Left ventricle myocardium inferior (tissue), 1 donor: ENCODE data around the gene KRT25. TPM values are rescaled to one million over a fixed set of nuclear protein-coding genes. Genes with fewer than 3 reads are reported as not detected.

Source experiments
- DNase-seq: peaks from one replicate; pipeline ENCODE4 v3.0.0-alpha.2; 2020
- H3K27ac ChIP-seq: fragments of 200-600 bp; replicated peaks from 2 replicates; pipeline ENCODE4 v1.8.0; 2021
- H3K27me3 ChIP-seq: fragments of 200-600 bp; 2 replicates; pipeline ENCODE4 v1.8.0; 2021; ENCODE audit warnings: low read depth
- H3K36me3 ChIP-seq: fragments of 200-600 bp; 2 replicates; pipeline ENCODE4 v1.8.0; 2021
- H3K4me1 ChIP-seq: fragments of 200-600 bp; 2 replicates; pipeline ENCODE4 v1.8.0; 2021
- H3K4me3 ChIP-seq: fragments of 200-600 bp; 2 replicates; pipeline ENCODE4 v1.8.0; 2021; ENCODE audit warnings: mild to moderate bottlenecking, moderate library complexity
- H3K9me3 ChIP-seq: fragments of 200-600 bp; replicated peaks from 2 replicates; pipeline ENCODE4 v1.8.0; 2021
- intact Hi-C: fragments of 100-400 bp; cut with micrococcal nuclease; formaldehyde crosslinking; loops from one replicate; pipeline ENCODE4 v1.11.0; 2022
- total RNA-seq: library from RNA; stranded (reverse); fragmentation: NEBNext Ultra II Directional; extraction: Animal tissue kit (Norgen Biotek cat#: 25700); gene quantifications from one replicate; pipeline ENCODE4 v1.2.1, GENCODE V29; 2021
- TF ChIP-seq, protein P1 (sequence below): fragments of 200-600 bp; IDR thresholded peaks from 2 replicates; pipeline ENCODE4 v1.8.0; 2021; ENCODE audit warnings: antibody characterized with exemption, mild to moderate bottlenecking, borderline replicate concordance
- donor health status: DM: no; HTN: yes; CAD: no; lungs with severe emphysema.

The KRT25 gene
- total RNA-seq, 1 donor from 2014 or later: not detected

GRCh38 chr17:40735016-40735415 is 20.1 kb downstream of the KRT25 start:
- no peak overlapping the region for H3K27ac ChIP-seq
- H3K27me3 ChIP-seq: peaks cover 41% of the 10 kb centered on the region
- TF ChIP-seq, protein P1, sequence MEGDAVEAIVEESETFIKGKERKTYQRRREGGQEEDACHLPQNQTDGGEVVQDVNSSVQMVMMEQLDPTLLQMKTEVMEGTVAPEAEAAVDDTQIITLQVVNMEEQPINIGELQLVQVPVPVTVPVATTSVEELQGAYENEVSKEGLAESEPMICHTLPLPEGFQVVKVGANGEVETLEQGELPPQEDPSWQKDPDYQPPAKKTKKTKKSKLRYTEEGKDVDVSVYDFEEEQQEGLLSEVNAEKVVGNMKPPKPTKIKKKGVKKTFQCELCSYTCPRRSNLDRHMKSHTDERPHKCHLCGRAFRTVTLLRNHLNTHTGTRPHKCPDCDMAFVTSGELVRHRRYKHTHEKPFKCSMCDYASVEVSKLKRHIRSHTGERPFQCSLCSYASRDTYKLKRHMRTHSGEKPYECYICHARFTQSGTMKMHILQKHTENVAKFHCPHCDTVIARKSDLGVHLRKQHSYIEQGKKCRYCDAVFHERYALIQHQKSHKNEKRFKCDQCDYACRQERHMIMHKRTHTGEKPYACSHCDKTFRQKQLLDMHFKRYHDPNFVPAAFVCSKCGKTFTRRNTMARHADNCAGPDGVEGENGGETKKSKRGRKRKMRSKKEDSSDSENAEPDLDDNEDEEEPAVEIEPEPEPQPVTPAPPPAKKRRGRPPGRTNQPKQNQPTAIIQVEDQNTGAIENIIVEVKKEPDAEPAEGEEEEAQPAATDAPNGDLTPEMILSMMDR: no peak
- intact Hi-C loops: no loop called here
- no peaks in the 10 kb centered on the region for H3K36me3 ChIP-seq
- no peak for DNase-seq
- H3K4me3 ChIP-seq: no peak overlapping the region
- no peaks in the 10 kb centered on the region for H3K9me3 ChIP-seq
- no peaks in the 10 kb centered on the region for H3K4me1 ChIP-seq

DNA sequence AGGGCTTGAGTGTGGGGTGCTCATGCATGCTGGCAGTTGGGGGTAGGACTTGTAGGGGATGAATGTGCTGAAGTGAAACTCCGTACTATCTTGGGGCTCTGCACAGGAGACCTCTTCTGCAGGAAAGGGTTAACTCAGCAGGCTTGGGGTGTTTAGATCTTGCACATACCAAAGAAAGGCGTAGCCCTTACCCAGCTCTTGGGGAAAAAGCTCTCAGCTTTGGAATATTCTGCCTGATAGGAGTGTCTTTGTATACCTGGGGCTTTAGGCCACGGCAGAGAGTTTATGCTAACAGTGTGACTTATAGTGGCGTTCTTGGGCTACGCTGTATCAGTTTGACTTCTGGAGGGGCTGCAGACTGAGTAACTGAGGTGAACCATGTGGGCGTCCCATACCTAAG is 21.1 kb downstream of the KRT25 start:
- TF ChIP-seq, protein P1: no peak
- no peaks in the 10 kb centered on the region for H3K4me1 ChIP-seq
- no peaks in the 10 kb centered on the region for H3K9me3 ChIP-seq
- intact Hi-C loops: no loop called here
- H3K4me3 ChIP-seq: no peak overlapping the region
- no peaks in the 10 kb centered on the region for H3K36me3 ChIP-seq
- DNase-seq: no peak
- H3K27me3 ChIP-seq: peaks cover 42% of the 10 kb centered on the region
- no peak overlapping the region for H3K27ac ChIP-seq

DNA sequence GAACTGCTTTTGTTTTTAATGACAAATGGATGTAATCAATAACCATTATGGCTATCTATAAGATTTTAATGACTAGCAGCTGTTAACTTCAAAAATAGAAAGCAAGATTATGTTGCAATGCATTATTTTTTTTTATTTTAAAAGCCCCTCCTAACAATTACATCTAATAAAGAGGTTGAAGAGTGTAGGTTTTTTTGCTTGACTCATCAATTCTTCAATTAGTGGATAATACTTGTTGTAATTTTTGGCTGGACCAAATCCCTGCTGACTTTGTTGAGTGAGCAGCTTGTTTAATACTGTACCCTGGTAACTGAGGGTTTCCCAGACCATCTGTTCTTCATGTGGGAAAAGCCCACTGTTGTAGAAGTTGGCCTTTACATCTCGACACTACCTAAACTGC is 24.2 kb downstream of the KRT25 start:
- intact Hi-C loops: no loop called here
- TF ChIP-seq, protein P1: no peak
- H3K4me1 ChIP-seq: no peaks in the 10 kb centered on the region
- H3K27ac ChIP-seq: no peak overlapping the region
- no peak overlapping the region for H3K4me3 ChIP-seq
- no peaks in the 10 kb centered on the region for H3K9me3 ChIP-seq
- DNase-seq: no peak
- peaks cover 49% of the 10 kb centered on the region for H3K27me3 ChIP-seq
- no peaks in the 10 kb centered on the region for H3K36me3 ChIP-seq

GRCh38 chr17:40727447-40728231 is 27.5 kb downstream of the KRT25 start:
- no peaks in the 10 kb centered on the region for H3K4me1 ChIP-seq
- no peak for DNase-seq
- intact Hi-C loops: no loop called here
- peaks cover 56% of the 10 kb centered on the region for H3K27me3 ChIP-seq
- H3K9me3 ChIP-seq: no peaks in the 10 kb centered on the region
- H3K36me3 ChIP-seq: no peaks in the 10 kb centered on the region
- no peak overlapping the region for H3K27ac ChIP-seq
- TF ChIP-seq, protein P1: no peak
- no peak overlapping the region for H3K4me3 ChIP-seq

GRCh38 chr17:40726919-40727318 is 28.2 kb downstream of the KRT25 start:
- Histone ChIP-seq H3K36me3 (no peaks in the 10 kb centered on the region), H3K9me3 (no peaks in the 10 kb centered on the region), H3K4me3 (no peak overlapping the region), H3K27me3 (peaks cover 54% of the 10 kb centered on the region), H3K27ac (no peak overlapping the region), H3K4me1 (no peaks in the 10 kb centered on the region)
- DNase-seq: no peak
- intact Hi-C loops: no loop called here
- TF ChIP-seq, protein P1: peak; percentile 36
